Measurements from ENCODE around the gene TMEM214.

GRCh38 chr2:27033253-27033852, 588 bp downstream of the TMEM214 start:
- no peak for TF ChIP-seq CTCF (IDR thresholded peaks at IDR 0.05)
- no peak for TF ChIP-seq POLR2A (IDR thresholded peaks at IDR 0.05; ENCODE audit: low read depth)
- no peak for TF ChIP-seq POLR2AphosphoS5 (IDR thresholded peaks at IDR 0.05)
- no peak for TF ChIP-seq EP300 (IDR thresholded peaks at IDR 0.05)

Measured in esophagus muscularis mucosa (tissue), 4 donors.